ENCODE results near the gene DDX28. TPM values are rescaled to one million over a fixed set of nuclear protein-coding genes. Genes with fewer than 3 reads are reported as not detected.

Gene DDX28
- total and polyA plus RNA-seq, 2 donors (not counting 3 experiments of a cell fraction or from before 2014, with no cell fraction given): 8.4 to 12.5 TPM

- Histone ChIP-seq H2AFZ (ENCODE audit: low read depth, low read length) (no peak overlapping the region), H4K20me1 (replicated peaks; ENCODE audit: control insufficient read depth, extremely low read depth, insufficient read depth, low read length) (no peaks in the 10 kb centered on the region), H3K9me3 (replicated peaks; ENCODE audit: control insufficient read depth, insufficient read depth, low read length) (no peaks in the 10 kb centered on the region), H3K36me3 (ENCODE audit: control insufficient read depth in 2 of 2, extremely low read depth in 1 of 2, insufficient read depth in 2 of 2, low read length in 2 of 2) (no peaks in the 10 kb centered on the region), H3K4me1 (ENCODE audit: control insufficient read depth, extremely low read depth, insufficient read depth, low read length) (peaks cover 12% of the 10 kb centered on the region), H3K79me2 (ENCODE audit: control insufficient read depth, insufficient read depth, low read length) (no peaks in the 10 kb centered on the region), H3K27me3 (ENCODE audit: control insufficient read depth in 2 of 2, insufficient read depth in 2 of 2, low read length in 2 of 2) (no peaks in the 10 kb centered on the region), H3K9me1 (replicated peaks; ENCODE audit: control insufficient read depth, extremely low read depth, insufficient read depth, low read length) (no peaks in the 10 kb centered on the region), H3K9ac (replicated peaks; ENCODE audit: extremely low read depth, insufficient read depth, low read length) (no peak overlapping the region), H3K4me2 (ENCODE audit: insufficient read depth, low read length) (no peak overlapping the region), H3K27ac (ENCODE audit: insufficient read depth, low read depth, low read length) (no peak overlapping the region), H3K4me3 (replicated peaks in 1 of 3; ENCODE audit: insufficient read depth in 1 of 3, low read depth in 1 of 3, low read length in 3 of 3) (no peak overlapping the region)
- DNase-seq (ENCODE audit: low read depth, low spot score) (no peak), FAIRE-seq (no peak)
- CTCF ChIA-PET: interaction anchor here (1.0 to 4.6 kb wide), 4 partner anchors 44 to 234 kb away, joined by 3 to 47 read pairs (median 4); no protein-coding TSS in a partner anchor
- BruUV-seq (replicated peaks): no TSS peak
- dilution Hi-C loops (cut with MboI; ENCODE audit: extremely low pct_ligation_motif_present, low sequenced_read_pairs): no loop called here
- POLR2A ChIA-PET: no interaction called here
- TF ChIP-seq, protein P1, sequence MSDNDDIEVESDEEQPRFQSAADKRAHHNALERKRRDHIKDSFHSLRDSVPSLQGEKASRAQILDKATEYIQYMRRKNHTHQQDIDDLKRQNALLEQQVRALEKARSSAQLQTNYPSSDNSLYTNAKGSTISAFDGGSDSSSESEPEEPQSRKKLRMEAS (IDR thresholded peaks at IDR 0.05; ENCODE audit: insufficient read depth, insufficient read length): no peak
- TF ChIP-seq POLR2AphosphoS5 (IDR thresholded peaks at IDR 0.05; ENCODE audit: insufficient read depth, low read depth, low read length) (no peak), GATA2 (IDR thresholded peaks at IDR 0.05; ENCODE audit: insufficient read depth, insufficient read length, low read depth, low read length) (no peak), MYC (IDR thresholded peaks at IDR 0.05; ENCODE audit: low read depth, low read length) (no peak)
- intact Hi-C loops (cut with micrococcal nuclease): no loop called here
These were observed 26.4 kb downstream of the DDX28 start for GRCh38 chr16:67996666-67997065.

DNA sequence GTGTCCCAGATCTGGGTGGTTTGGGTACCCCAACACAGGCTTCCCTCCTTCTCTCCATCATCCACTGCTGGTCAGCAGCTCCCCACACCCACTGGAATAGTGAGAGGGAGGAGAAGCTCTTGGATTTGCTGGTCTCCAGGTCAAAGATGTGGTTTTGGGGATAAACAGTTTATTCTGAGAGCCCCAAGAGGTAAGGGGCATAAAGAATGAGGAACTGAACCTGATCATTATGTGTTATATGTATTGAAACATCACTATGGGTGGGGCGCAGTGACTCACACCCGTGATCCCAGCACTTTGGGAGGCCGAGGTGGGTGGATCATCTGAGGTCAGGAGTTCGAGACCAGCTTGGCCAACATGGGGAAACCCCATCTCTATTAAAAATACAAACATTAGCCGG, 27.6 kb downstream of the DDX28 start:
- Histone ChIP-seq H3K79me2 (ENCODE audit: control insufficient read depth, insufficient read depth, low read length) (no peaks in the 10 kb centered on the region), H3K36me3 (ENCODE audit: control insufficient read depth in 2 of 2, extremely low read depth in 1 of 2, insufficient read depth in 2 of 2, low read length in 2 of 2) (no peaks in the 10 kb centered on the region), H3K9ac (replicated peaks; ENCODE audit: extremely low read depth, insufficient read depth, low read length) (no peak overlapping the region), H3K4me1 (ENCODE audit: control insufficient read depth, extremely low read depth, insufficient read depth, low read length) (peaks cover 10% of the 10 kb centered on the region), H3K27me3 (ENCODE audit: control insufficient read depth in 2 of 2, insufficient read depth in 2 of 2, low read length in 2 of 2) (no peaks in the 10 kb centered on the region), H3K9me1 (replicated peaks; ENCODE audit: control insufficient read depth, extremely low read depth, insufficient read depth, low read length) (no peaks in the 10 kb centered on the region), H2AFZ (ENCODE audit: low read depth, low read length) (no peak overlapping the region), H3K9me3 (replicated peaks; ENCODE audit: control insufficient read depth, insufficient read depth, low read length) (no peaks in the 10 kb centered on the region), H3K4me2 (ENCODE audit: insufficient read depth, low read length) (no peak overlapping the region), H3K27ac (ENCODE audit: insufficient read depth, low read depth, low read length) (no peak overlapping the region), H4K20me1 (replicated peaks; ENCODE audit: control insufficient read depth, extremely low read depth, insufficient read depth, low read length) (no peaks in the 10 kb centered on the region), H3K4me3 (replicated peaks in 1 of 3; ENCODE audit: insufficient read depth in 1 of 3, low read depth in 1 of 3, low read length in 3 of 3) (no peak overlapping the region)
- TF ChIP-seq FOS (IDR thresholded peaks at IDR 0.05; ENCODE audit: borderline replicate concordance, insufficient read depth, low read length) (no peak), JUN (IDR thresholded peaks at IDR 0.05; ENCODE audit: borderline replicate concordance, insufficient read depth, insufficient read length, low read depth) (no peak), POLR2AphosphoS5 (IDR thresholded peaks at IDR 0.05; ENCODE audit: insufficient read depth, low read depth, low read length) (no peak), POLR2A (IDR thresholded peaks at IDR 0.05; ENCODE audit: low read depth, low read length) (no peak), MYC (IDR thresholded peaks at IDR 0.05; ENCODE audit: low read depth, low read length) (no peak), GATA2 (IDR thresholded peaks at IDR 0.05; ENCODE audit: insufficient read depth, insufficient read length, low read depth, low read length) (no peak), CTCF (IDR thresholded peaks at IDR 0.05; ENCODE audit: extremely low read depth in 1 of 2, insufficient read depth in 1 of 2, low read depth in 1 of 2, low read length in 2 of 2) (no peak), EZH2 (IDR thresholded peaks at IDR 0.05; ENCODE audit: borderline replicate concordance, low read depth, low read length, severe bottlenecking) (no peak)
- TF ChIP-seq, protein P1 (IDR thresholded peaks at IDR 0.05; ENCODE audit: insufficient read depth, insufficient read length): no peak
- ChIA-PET CTCF (interaction anchor here (1.0 to 4.6 kb wide), 5 partner anchors 8 to 235 kb away, joined by 3 to 47 read pairs (median 5); no protein-coding TSS in a partner anchor), POLR2A (interaction anchor here (1.0 kb wide), 1 partner anchor 10 kb away, joined by 3 read pairs; no protein-coding TSS in a partner anchor)
- no TSS peak for BruUV-seq (replicated peaks)
- DNase-seq (ENCODE audit: low read depth, low spot score) (no peak), FAIRE-seq (no peak)
- dilution Hi-C loops (cut with MboI; ENCODE audit: extremely low pct_ligation_motif_present, low sequenced_read_pairs): no loop called here
- intact Hi-C loops (cut with micrococcal nuclease): no loop called here
